HepG2 (cell line): ENCODE data around the gene WDR20. TPM values are rescaled to one million over a fixed set of nuclear protein-coding genes. Genes with fewer than 3 reads are reported as not detected.

Experiments used
- CEBPG ChIP-seq: IDR thresholded peaks from 2 replicates; pipeline ENCODE4 v1.6.1; 2016
- HES4 ChIP-seq: sonication (generic); formaldehyde crosslinking; IDR thresholded peaks from 2 replicates; pipeline ENCODE4 v1.9.0; 2021; ENCODE audit warnings: mild to moderate bottlenecking, missing genetic modification reagents, borderline replicate concordance
- KIAA2018 ChIP-seq: sonication (generic); formaldehyde crosslinking; IDR thresholded peaks from 2 replicates; pipeline ENCODE4 v1.5.0; 2020; ENCODE audit warnings: mild to moderate bottlenecking, missing genetic modification reagents, borderline replicate concordance
- KMT2A ChIP-seq: sonication (generic); formaldehyde crosslinking; IDR thresholded peaks from 2 replicates; pipeline ENCODE4 v1.4.0; 2020; ENCODE audit warnings: missing genetic modification reagents
- NFYB ChIP-seq: sonication (generic); formaldehyde crosslinking; IDR thresholded peaks from 2 replicates; pipeline ENCODE4 v1.4.0; 2020; ENCODE audit warnings: missing genetic modification reagents
- TEAD2 ChIP-seq: sonication (generic); formaldehyde crosslinking; IDR thresholded peaks from 2 replicates; pipeline ENCODE4 v1.9.0; 2021; ENCODE audit warnings: missing genetic modification reagents
- TOE1 ChIP-seq: sonication (generic); formaldehyde crosslinking; IDR thresholded peaks from 2 replicates; pipeline ENCODE4 v1.4.0; 2020; ENCODE audit warnings: mild to moderate bottlenecking, missing genetic modification reagents
- ZNF17 ChIP-seq: sonication (generic); formaldehyde crosslinking; IDR thresholded peaks from 2 replicates; pipeline ENCODE4 v1.5.0; 2020; ENCODE audit warnings: mild to moderate bottlenecking, missing genetic modification reagents
- ZNF280D ChIP-seq: sonication (generic); formaldehyde crosslinking; IDR thresholded peaks from 2 replicates; pipeline ENCODE4 v1.5.1; 2020; ENCODE audit warnings: mild to moderate bottlenecking, missing genetic modification reagents
- ZNF746 ChIP-seq: sonication (generic); formaldehyde crosslinking; IDR thresholded peaks from 2 replicates; pipeline ENCODE4 v1.8.0; 2022; ENCODE audit warnings: mild to moderate bottlenecking, missing genetic modification reagents
- polyA plus RNA-seq, 8 experiments: library from polyadenylated mRNA; depleted of rRNA in 3 of 8; stranded (reverse) in 7 of 8; unstranded in 1 of 8; fragments of >200 nt; fragmentation: Illumina TruSeq in 4 of 8; extraction: Trizol in 4 of 8; gene quantifications; 2 replicates each; pipeline versions ENCODE4 v1.2.1 to v1.2.3, GENCODE V29; 2011 to 2016; ENCODE audit warnings: low read depth in 4 of 8, missing spikeins in 1 of 8, mixed read lengths in 1 of 8; ENCODE audit not compliant: insufficient read depth in 1 of 8
- total RNA-seq, 5 experiments: library from RNA; depleted of rRNA; stranded (reverse); fragments of >200 nt; fragmentation: Illumina TruSeq; extraction: Trizol; gene quantifications; 2 replicates each; pipeline ENCODE4 v1.2.3, GENCODE V29; 2016; ENCODE audit warnings: low read depth in 1 of 5
- TF ChIP-seq, protein P1 (sequence below): sonication (generic); formaldehyde crosslinking; IDR thresholded peaks from 2 replicates; pipeline ENCODE4 v1.5.0; 2020; ENCODE audit warnings: missing genetic modification reagents, mild to moderate bottlenecking, borderline replicate concordance
- TF ChIP-seq, protein P2 (sequence below): sonication (generic); formaldehyde crosslinking; IDR thresholded peaks from 2 replicates; pipeline ENCODE4 v1.4.0; 2020; ENCODE audit warnings: missing genetic modification reagents
- TF ChIP-seq, protein P3 (sequence below): IDR thresholded peaks from 2 replicates; pipeline ENCODE4 v1.6.1; 2016; ENCODE audit warnings: mild to moderate bottlenecking, missing biosample characterization, missing genetic modification reagents

The WDR20 gene
- total and polyA plus RNA-seq, 2 of the 13 experiments (the other 11 are each of a cell fraction or from before 2014, with no cell fraction given) = 10.4 to 23.2 TPM

DNA sequence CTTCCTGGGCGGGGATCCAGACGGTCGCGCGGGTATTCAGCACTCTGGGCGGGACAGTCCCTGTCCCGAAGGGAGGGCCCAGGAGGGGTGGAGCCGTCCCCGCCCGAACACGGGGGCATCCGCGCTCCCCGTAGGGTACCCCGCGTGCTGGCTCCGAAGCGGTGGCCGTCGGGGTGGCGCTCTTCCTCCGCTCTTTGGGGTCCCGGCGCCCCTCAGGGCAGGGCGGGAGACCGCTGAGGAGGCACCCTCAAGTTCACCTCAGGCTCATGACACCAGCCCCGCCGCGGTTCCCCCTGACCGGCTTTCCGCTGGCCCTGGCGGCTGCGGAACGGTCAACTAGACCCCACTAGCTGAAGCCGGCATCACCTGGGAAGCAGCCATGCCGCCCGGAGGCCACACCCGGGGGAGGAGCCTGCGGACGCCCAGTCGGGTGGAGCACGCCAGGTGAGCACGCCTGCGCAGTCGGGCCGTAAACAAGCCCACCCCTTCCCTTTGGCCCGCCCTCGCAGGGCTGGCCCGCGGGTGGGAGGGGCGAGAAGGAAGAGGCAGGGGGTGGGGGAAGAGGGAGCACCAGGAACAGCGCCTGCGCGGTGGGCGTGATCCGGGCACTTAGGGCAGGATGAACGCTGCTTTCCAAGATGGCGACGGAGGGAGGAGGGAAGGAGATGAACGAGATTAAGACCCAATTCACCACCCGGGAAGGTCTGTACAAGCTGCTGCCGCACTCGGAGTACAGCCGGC is at the start of gene WDR20 (continued):
- TF ChIP-seq ZNF280D (CRISPR knock-in tag) (no peak; the same call in 1 of the 2 replicates), HES4 (CRISPR knock-in tag) (0 out of 2 replicates have a peak, but pooled peaks have one; percentile 62), NFYB (peak; percentile 41; the same call in 1 of the 2 replicates), KIAA2018 (CRISPR knock-in tag) (no peak; the same call in 1 of the 2 replicates), TOE1 (CRISPR knock-in tag) (no peak), ZNF17 (CRISPR knock-in tag) (no peak), TEAD2 (CRISPR knock-in tag) (no peak), KMT2A (CRISPR knock-in tag) (peak; percentile 55), ZNF746 (no peak; the same call in 1 of the 2 replicates), CEBPG (CRISPR knock-in tag) (no peak)
- TF ChIP-seq, protein P1, sequence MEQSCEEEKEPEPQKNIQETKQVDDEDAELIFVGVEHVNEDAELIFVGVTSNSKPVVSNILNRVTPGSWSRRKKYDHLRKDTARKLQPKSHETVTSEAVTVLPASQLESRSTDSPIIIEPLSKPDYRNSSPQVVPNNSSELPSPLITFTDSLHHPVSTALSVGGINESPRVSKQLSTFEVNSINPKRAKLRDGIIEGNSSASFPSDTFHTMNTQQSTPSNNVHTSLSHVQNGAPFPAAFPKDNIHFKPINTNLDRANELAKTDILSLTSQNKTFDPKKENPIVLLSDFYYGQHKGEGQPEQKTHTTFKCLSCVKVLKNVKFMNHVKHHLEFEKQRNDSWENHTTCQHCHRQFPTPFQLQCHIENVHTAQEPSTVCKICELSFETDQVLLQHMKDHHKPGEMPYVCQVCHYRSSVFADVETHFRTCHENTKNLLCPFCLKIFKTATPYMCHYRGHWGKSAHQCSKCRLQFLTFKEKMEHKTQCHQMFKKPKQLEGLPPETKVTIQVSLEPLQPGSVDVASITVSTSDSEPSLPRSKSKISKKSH (CRISPR knock-in tag) = no peak
- TF ChIP-seq, protein P2, sequence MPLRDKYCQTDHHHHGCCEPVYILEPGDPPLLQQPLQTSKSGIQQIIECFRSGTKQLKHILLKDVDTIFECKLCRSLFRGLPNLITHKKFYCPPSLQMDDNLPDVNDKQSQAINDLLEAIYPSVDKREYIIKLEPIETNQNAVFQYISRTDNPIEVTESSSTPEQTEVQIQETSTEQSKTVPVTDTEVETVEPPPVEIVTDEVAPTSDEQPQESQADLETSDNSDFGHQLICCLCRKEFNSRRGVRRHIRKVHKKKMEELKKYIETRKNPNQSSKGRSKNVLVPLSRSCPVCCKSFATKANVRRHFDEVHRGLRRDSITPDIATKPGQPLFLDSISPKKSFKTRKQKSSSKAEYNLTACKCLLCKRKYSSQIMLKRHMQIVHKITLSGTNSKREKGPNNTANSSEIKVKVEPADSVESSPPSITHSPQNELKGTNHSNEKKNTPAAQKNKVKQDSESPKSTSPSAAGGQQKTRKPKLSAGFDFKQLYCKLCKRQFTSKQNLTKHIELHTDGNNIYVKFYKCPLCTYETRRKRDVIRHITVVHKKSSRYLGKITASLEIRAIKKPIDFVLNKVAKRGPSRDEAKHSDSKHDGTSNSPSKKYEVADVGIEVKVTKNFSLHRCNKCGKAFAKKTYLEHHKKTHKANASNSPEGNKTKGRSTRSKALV (CRISPR knock-in tag) = peak; percentile 52
- TF ChIP-seq, protein P3, sequence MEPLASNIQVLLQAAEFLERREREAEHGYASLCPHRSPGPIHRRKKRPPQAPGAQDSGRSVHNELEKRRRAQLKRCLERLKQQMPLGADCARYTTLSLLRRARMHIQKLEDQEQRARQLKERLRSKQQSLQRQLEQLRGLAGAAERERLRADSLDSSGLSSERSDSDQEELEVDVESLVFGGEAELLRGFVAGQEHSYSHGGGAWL = no peak; the same call in 1 of the 2 replicates
